ENCODE results near the gene CNPY3.

GRCh38 chr6:42891199-42891722 lies 38.0 kb upstream of the CNPY3 start:
- TF ChIP-seq, protein P1, sequence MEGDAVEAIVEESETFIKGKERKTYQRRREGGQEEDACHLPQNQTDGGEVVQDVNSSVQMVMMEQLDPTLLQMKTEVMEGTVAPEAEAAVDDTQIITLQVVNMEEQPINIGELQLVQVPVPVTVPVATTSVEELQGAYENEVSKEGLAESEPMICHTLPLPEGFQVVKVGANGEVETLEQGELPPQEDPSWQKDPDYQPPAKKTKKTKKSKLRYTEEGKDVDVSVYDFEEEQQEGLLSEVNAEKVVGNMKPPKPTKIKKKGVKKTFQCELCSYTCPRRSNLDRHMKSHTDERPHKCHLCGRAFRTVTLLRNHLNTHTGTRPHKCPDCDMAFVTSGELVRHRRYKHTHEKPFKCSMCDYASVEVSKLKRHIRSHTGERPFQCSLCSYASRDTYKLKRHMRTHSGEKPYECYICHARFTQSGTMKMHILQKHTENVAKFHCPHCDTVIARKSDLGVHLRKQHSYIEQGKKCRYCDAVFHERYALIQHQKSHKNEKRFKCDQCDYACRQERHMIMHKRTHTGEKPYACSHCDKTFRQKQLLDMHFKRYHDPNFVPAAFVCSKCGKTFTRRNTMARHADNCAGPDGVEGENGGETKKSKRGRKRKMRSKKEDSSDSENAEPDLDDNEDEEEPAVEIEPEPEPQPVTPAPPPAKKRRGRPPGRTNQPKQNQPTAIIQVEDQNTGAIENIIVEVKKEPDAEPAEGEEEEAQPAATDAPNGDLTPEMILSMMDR (optimal IDR thresholded peaks at IDR 0.05 in 1 of 3, IDR thresholded peaks at IDR 0.05 in 1 of 3, conservative IDR thresholded peaks at IDR 0.05 in 1 of 3; ENCODE audit: extremely low read depth in 1 of 3, insufficient read depth in 2 of 3, low read length in 3 of 3): no peak
- TF ChIP-seq EZH2 (IDR thresholded peaks at IDR 0.05; ENCODE audit: low read length): no peak

Measured in keratinocyte (primary cell).